HG02623 (cell line): ENCODE results near the gene MDFIC.

ENCODE experiments used
- ATAC-seq: cut with Tn5 transposase; IDR thresholded peaks from one replicate; pipeline ENCODE4 v1.9.1; 2021; ENCODE audit warnings: moderate library complexity; ENCODE audit not compliant: unreplicated experiment

The MDFIC gene

GRCh38 chr7:115034515-115034914 is 112.6 kb downstream of the MDFIC start:
- ATAC-seq = no peak

- ATAC-seq = peak; percentile 60
These were observed 115.4 kb downstream of the MDFIC start for GRCh38 chr7:115037128-115037802.

- no peak for ATAC-seq
These were observed 116.3 kb downstream of the MDFIC start for GRCh38 chr7:115038158-115038557.

GRCh38 chr7:115040057-115040456 is 118.2 kb downstream of the MDFIC start:
- no peak for ATAC-seq

GRCh38 chr7:115040495-115040894 is 118.6 kb downstream of the MDFIC start:
- ATAC-seq = no peak

GRCh38 chr7:115042596-115042995 is 120.7 kb downstream of the MDFIC start:
- no peak for ATAC-seq

GRCh38 chr7:115043605-115044004 is 121.7 kb downstream of the MDFIC start:
- no peak for ATAC-seq

GRCh38 chr7:115044224-115044623 is 122.3 kb downstream of the MDFIC start:
- no peak for ATAC-seq

- ATAC-seq = no peak
These were observed 126.2 kb downstream of the MDFIC start for GRCh38 chr7:115047958-115048720.

- ATAC-seq = no peak
These were observed 130.8 kb downstream of the MDFIC start for GRCh38 chr7:115052706-115053105.

- no peak for ATAC-seq
These were observed 132.7 kb downstream of the MDFIC start for GRCh38 chr7:115054478-115055065.

GRCh38 chr7:115056019-115056418 is 134.1 kb downstream of the MDFIC start:
- ATAC-seq = no peak

- ATAC-seq = no peak
These were observed 136.8 kb downstream of the MDFIC start for GRCh38 chr7:115058726-115059125.

- ATAC-seq = no peak
These were observed 137.4 kb downstream of the MDFIC start for GRCh38 chr7:115059321-115059720.

- ATAC-seq = peak; percentile 71
These were observed 138.4 kb downstream of the MDFIC start for GRCh38 chr7:115060095-115060870.

- peak; percentile 62 for ATAC-seq
These were observed 144.2 kb downstream of the MDFIC start for GRCh38 chr7:115066050-115066449.

- ATAC-seq = peak; percentile 63
These were observed 144.7 kb downstream of the MDFIC start for GRCh38 chr7:115066634-115067033.

- no peak for ATAC-seq
These were observed 146.3 kb downstream of the MDFIC start for GRCh38 chr7:115068220-115068619.
